GM12874 (cell line): Measurements from ENCODE around the gene SLC6A17.

Experiments
- TF ChIP-seq, protein P1 (sequence below): IDR thresholded peaks from 2 replicates; pipeline ENCODE4 v1.5.1; 2011; ENCODE audit warnings: low read depth, mild to moderate bottlenecking, control low read depth, low read length, moderate library complexity; ENCODE audit not compliant: insufficient read depth

Gene SLC6A17

DNA sequence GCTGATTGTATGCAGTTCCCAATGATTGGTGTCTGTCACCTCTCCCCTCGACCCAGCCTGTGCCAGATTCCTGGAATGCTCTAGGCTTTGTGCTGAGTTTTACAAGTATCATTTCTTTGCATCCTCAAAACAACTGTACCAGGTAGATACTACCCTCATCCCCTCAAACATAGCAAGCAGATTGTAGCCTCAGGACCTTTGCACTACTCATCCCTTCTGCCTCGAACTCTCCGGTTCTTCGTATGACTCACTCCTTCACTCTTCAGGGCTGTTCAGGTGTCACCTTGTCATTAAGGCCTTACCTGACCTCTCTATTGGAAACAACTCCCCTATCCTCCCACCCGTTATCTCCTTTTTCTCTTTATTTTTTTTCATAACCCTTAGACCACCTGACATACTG is 67.8 kb downstream of the SLC6A17 start:
- TF ChIP-seq, protein P1, sequence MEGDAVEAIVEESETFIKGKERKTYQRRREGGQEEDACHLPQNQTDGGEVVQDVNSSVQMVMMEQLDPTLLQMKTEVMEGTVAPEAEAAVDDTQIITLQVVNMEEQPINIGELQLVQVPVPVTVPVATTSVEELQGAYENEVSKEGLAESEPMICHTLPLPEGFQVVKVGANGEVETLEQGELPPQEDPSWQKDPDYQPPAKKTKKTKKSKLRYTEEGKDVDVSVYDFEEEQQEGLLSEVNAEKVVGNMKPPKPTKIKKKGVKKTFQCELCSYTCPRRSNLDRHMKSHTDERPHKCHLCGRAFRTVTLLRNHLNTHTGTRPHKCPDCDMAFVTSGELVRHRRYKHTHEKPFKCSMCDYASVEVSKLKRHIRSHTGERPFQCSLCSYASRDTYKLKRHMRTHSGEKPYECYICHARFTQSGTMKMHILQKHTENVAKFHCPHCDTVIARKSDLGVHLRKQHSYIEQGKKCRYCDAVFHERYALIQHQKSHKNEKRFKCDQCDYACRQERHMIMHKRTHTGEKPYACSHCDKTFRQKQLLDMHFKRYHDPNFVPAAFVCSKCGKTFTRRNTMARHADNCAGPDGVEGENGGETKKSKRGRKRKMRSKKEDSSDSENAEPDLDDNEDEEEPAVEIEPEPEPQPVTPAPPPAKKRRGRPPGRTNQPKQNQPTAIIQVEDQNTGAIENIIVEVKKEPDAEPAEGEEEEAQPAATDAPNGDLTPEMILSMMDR, result no peak

DNA sequence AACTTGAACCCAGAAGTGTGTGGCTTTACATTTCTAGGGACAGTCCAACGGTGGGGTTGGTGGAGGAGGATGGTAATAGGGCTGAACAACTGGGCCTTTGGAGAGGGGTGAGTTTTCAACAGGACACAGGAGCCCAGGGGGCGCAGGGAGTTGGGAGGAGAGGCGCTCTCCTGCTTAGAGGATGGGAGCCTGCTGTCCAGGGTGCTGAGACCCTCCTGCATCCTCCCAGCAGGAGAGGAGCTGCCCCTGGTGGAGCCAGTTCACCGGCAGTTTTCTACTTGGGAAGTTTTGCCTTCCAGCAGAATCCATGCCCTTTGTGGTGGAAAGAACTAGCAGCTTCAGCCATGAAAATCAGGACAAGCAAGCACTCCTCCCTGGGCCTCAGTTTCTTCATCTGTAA is 68.4 kb downstream of the SLC6A17 start:
- TF ChIP-seq, protein P1, result no peak

DNA sequence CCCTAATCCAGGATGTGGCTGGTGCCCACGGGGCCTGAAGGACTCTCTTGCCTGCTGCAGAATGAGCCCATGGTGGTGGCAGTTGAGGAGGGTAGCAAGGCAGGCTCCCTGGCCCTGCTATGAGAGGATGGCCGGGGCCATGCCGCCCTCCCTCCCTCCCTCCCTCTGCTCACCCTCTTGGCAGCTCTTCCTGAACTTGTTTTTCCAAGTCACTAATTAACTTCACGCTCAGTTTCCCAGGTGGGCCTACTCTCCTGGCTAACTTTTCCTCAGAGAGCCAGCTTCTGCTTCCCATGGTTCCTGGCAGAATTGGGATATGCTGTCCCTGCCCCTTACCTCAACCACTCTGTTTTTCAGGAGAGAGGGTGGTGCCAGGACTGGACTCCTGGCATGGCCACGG is 70.0 kb downstream of the SLC6A17 start:
- TF ChIP-seq, protein P1, result no peak

DNA sequence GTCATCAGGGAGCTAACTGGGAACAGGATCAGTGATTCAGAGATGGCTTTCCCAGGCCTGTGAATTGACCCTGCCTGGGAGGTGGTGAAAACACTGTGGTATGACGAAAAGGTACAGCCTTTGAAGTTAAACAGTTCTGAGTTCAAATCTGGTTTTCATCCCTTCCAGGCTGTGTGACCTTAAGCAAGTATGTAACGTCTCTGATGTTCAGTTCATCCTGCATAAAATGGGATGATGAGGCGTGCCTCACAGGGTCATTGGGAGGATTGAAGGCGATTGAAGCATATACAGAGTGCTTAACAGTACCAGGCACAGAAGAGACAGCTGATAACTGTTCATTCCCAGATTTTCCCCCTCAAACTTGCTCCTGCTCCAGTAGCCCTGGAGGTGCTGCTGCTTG is 70.8 kb downstream of the SLC6A17 start:
- TF ChIP-seq, protein P1, result no peak

DNA sequence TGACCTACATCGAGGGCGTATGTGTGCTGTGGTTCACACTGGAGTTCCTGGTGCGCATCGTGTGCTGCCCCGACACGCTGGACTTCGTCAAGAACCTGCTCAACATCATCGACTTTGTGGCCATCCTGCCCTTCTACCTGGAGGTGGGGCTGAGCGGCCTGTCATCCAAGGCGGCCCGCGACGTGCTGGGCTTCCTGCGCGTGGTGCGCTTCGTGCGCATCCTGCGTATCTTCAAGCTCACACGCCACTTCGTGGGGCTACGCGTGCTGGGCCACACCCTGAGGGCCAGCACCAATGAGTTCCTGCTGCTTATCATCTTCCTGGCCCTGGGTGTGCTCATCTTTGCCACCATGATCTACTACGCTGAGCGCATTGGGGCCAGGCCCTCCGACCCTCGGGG is 72.8 kb downstream of the SLC6A17 start:
- TF ChIP-seq, protein P1, result no peak

DNA sequence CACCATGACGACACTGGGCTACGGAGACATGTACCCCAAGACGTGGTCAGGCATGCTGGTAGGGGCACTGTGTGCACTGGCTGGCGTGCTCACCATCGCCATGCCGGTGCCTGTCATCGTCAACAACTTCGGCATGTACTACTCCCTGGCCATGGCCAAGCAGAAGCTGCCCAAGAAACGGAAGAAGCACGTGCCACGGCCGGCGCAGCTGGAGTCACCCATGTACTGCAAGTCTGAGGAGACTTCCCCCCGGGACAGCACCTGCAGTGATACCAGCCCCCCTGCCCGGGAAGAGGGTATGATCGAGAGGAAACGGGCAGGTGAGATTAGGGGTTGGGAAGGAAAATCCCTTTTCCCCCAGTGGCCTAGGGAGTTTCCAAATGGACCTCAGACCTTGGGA is 73.3 kb downstream of the SLC6A17 start:
- TF ChIP-seq, protein P1, result no peak

DNA sequence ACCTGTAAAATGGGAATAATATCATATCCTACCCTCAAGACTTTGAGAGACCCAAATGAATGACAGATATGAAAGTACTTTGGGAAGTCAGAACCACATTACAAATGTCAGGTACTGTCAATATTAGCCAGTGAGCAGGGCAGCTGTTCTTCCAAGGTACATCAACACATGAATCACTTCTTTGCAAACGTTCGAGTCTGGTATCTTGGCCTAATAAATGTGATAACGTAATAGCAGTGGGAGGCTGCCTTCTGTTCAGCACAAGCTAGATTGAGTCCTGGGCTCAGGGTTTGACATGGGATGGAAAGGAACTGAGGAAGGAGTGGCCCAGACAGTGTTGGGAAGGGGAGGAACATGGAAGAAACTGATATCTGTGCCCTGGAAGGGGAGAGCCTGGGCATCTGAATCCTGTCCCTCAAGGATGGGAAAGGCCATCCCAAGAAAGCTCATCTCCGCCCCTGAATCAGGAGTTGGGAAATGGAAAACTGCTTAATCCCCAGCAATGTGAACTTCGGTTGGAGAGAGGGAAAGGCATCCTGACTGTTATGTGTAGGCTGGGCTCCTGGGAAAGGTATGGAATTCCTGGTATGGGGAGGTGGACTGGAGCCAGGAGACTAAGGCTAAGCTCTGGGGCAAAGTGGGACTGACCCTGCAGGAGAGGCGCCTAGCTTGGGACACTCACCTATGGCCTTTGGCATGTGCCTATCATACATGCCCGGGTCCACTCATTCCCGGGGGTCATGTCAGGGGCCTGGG is 74.1 kb downstream of the SLC6A17 start:
- TF ChIP-seq, protein P1, result no peak
